ENCODE results near the gene INS. TPM values are rescaled to one million over a fixed set of nuclear protein-coding genes. Genes with fewer than 3 reads are reported as not detected.

Gene INS
- total and polyA plus RNA-seq, 2 of the 13 experiments (the other 11 are each of a cell fraction or from before 2014, with no cell fraction given), result not detected

- peak; percentile 77 for TF ChIP-seq GATAD2A (CRISPR knock-in tag; IDR thresholded peaks at IDR 0.05)
- TF ChIP-seq KLF16 (CRISPR knock-in tag; IDR thresholded peaks at IDR 0.05), result no peak
- TF ChIP-seq STAT6 (CRISPR knock-in tag; IDR thresholded peaks at IDR 0.05; ENCODE audit: borderline replicate concordance), result peak; percentile 29; the same call in 1 of the 2 replicates
- TF ChIP-seq ZNF225 (CRISPR knock-in tag; IDR thresholded peaks at IDR 0.05), result no peak
- TF ChIP-seq NCOR1 (IDR thresholded peaks at IDR 0.05; ENCODE audit: borderline replicate concordance, low read length), result no peak
- TF ChIP-seq ZBTB46 (CRISPR knock-in tag; IDR thresholded peaks at IDR 0.05; ENCODE audit: borderline replicate concordance), result no peak; the same call in 1 of the 2 replicates
- TF ChIP-seq GZF1 (CRISPR knock-in tag; IDR thresholded peaks at IDR 0.05), result no peak
- TF ChIP-seq PRDM15 (CRISPR knock-in tag; IDR thresholded peaks at IDR 0.05), result no peak
- peak; percentile 83 for TF ChIP-seq NCOA2 (CRISPR knock-in tag; IDR thresholded peaks at IDR 0.05)
- no peak for TF ChIP-seq KAT2B (IDR thresholded peaks at IDR 0.05; ENCODE audit: borderline replicate concordance, low read depth, low read length)
- no peak; the same call in 1 of the 2 replicates for TF ChIP-seq SSRP1 (CRISPR knock-in tag; IDR thresholded peaks at IDR 0.05)
- TF ChIP-seq ZNF124 (CRISPR knock-in tag; IDR thresholded peaks at IDR 0.05), result 0 out of 2 replicates have a peak, but pooled peaks have one; percentile 35
- TF ChIP-seq JUN (CRISPR knock-in tag; IDR thresholded peaks at IDR 0.05), result no peak
- TF ChIP-seq BRCA1 (CRISPR knock-in tag; IDR thresholded peaks at IDR 0.05), result no peak
- TF ChIP-seq CTCF (CRISPR knock-in tag; IDR thresholded peaks at IDR 0.05), result no peak
- no peak for TF ChIP-seq SMAD9 (CRISPR knock-in tag; IDR thresholded peaks at IDR 0.05)
- no peak for TF ChIP-seq IRX3 (CRISPR knock-in tag; IDR thresholded peaks at IDR 0.05; ENCODE audit: borderline replicate concordance, low read depth)
- no peak for TF ChIP-seq SOX6 (IDR thresholded peaks at IDR 0.05)
- peak; percentile 78 for TF ChIP-seq SOX6 (CRISPR knock-in tag; IDR thresholded peaks at IDR 0.05)
- no peak for TF ChIP-seq ZMAT5 (CRISPR knock-in tag; IDR thresholded peaks at IDR 0.05; ENCODE audit: borderline replicate concordance, low read depth)
Observed at GRCh38 chr11:2203440-2204259, 42.6 kb upstream of the INS start (continued).

Measured in HepG2 (cell line).